Measurements from ENCODE around the gene SYVN1. TPM values are rescaled to one million over a fixed set of nuclear protein-coding genes. Genes with fewer than 3 reads are reported as not detected.
"Not testable (repeated sequence)": the region's sequence is repeated elsewhere in the genome, so short reads cannot be mapped to it uniquely, and the experiment has no call there.

The SYVN1 gene
- total RNA-seq (10 to 100 TPM; 80.6 to 81.1 TPM), total RNA-seq (46.4 to 51.9 reads per million in 2 donors)

- Mint-ChIP-seq H3K4me1 (peaks cover 32% of the 10 kb centered on the region), H3K27ac (peak within 1 kb of the TSS; percentile 100), H3K4me3 (peak within 1 kb of the TSS; percentile 98), H3K27me3 (no peaks in the 10 kb centered on the region), H3K36me3 (ENCODE audit: low read depth) (peaks cover 5% of the 10 kb centered on the region)
- ATAC-seq (peak; percentile 81), DNase-seq (peak; percentile 84 to 87 (median 85))
- no peaks in the 10 kb centered on the region for H3K9me3 ChIP-seq (ENCODE audit: control insufficient read depth, low read length, poor library complexity, severe bottlenecking)
Observed at GRCh38 chr11:65134240-65134951, at the start of gene SYVN1. Gene SYVN1, minus strand, starts transcription at chr11:65134519. Its CDS starts 918 bp downstream, at chr11:65133601.

- peaks cover 6% of the 10 kb centered on the region for H3K36me3 Mint-ChIP-seq (ENCODE audit: low read depth)
- no peak overlapping the region for H3K27ac Mint-ChIP-seq
- peak overlapping the region; percentile 41 for H3K4me3 Mint-ChIP-seq
- no peaks in the 10 kb centered on the region for H3K9me3 ChIP-seq (ENCODE audit: control insufficient read depth, low read length, poor library complexity, severe bottlenecking)
- peaks cover 26% of the 10 kb centered on the region for H3K4me1 Mint-ChIP-seq
- no peak for DNase-seq
- no peaks in the 10 kb centered on the region for H3K27me3 Mint-ChIP-seq
- no peak for ATAC-seq
Observed at GRCh38 chr11:65183201-65183891, 49.0 kb upstream of the SYVN1 start.

- Mint-ChIP-seq H3K4me3 (peak overlapping the region; percentile 97), H3K27me3 (no peaks in the 10 kb centered on the region), H3K36me3 (ENCODE audit: low read depth) (peaks cover 6% of the 10 kb centered on the region), H3K27ac (no peak overlapping the region), H3K4me1 (peaks cover 28% of the 10 kb centered on the region)
- no peak for DNase-seq
- no peak for ATAC-seq
- no peaks in the 10 kb centered on the region for H3K9me3 ChIP-seq (ENCODE audit: control insufficient read depth, low read length, poor library complexity, severe bottlenecking)
Observed at GRCh38 chr11:65182258-65183170, 48.2 kb upstream of the SYVN1 start.

GRCh38 chr11:65181569-65182257, 47.4 kb upstream of the SYVN1 start, which contains the start of gene CAPN1:
Gene CAPN1, plus strand, starts transcription at chr11:65181928. Its CDS starts 774 bp downstream, at chr11:65182702.
- Mint-ChIP-seq H3K27ac (no peak within 1 kb of the TSS), H3K4me1 (peaks cover 28% of the 10 kb centered on the region), H3K27me3 (no peaks in the 10 kb centered on the region), H3K36me3 (ENCODE audit: low read depth) (peaks cover 5% of the 10 kb centered on the region), H3K4me3 (peak within 1 kb of the TSS; percentile 97)
- DNase-seq (peak; percentile 43 to 72 (median 55)), ATAC-seq (peak; percentile 77)
- H3K9me3 ChIP-seq (ENCODE audit: control insufficient read depth, low read length, poor library complexity, severe bottlenecking), result no peaks in the 10 kb centered on the region

GRCh38 chr11:65180877-65181568, 46.7 kb upstream of the SYVN1 start:
- no peaks in the 10 kb centered on the region for H3K9me3 ChIP-seq (ENCODE audit: control insufficient read depth, low read length, poor library complexity, severe bottlenecking)
- ATAC-seq, result peak; percentile 81
- Mint-ChIP-seq H3K27ac (no peak overlapping the region), H3K27me3 (no peaks in the 10 kb centered on the region), H3K36me3 (ENCODE audit: low read depth) (no peaks in the 10 kb centered on the region), H3K4me1 (peaks cover 24% of the 10 kb centered on the region), H3K4me3 (peak overlapping the region; percentile 97)
- DNase-seq, result peak; percentile 44 to 56 (median 50)

GRCh38 chr11:65174571-65175010, 40.3 kb upstream of the SYVN1 start:
- not testable (repeated sequence) for H3K27ac Mint-ChIP-seq; DNase-seq; H3K4me3 Mint-ChIP-seq; H3K27me3 Mint-ChIP-seq; H3K9me3 ChIP-seq (ENCODE audit: control insufficient read depth, low read length, poor library complexity, severe bottlenecking); H3K4me1 Mint-ChIP-seq; ATAC-seq; H3K36me3 Mint-ChIP-seq (ENCODE audit: low read depth)

GRCh38 chr11:65172600-65172999, 38.3 kb upstream of the SYVN1 start:
- DNase-seq (no peak), ATAC-seq (no peak)
- Mint-ChIP-seq H3K36me3 (ENCODE audit: low read depth) (no peaks in the 10 kb centered on the region), H3K27me3 (no peaks in the 10 kb centered on the region), H3K4me1 (peaks cover 4% of the 10 kb centered on the region), H3K27ac (no peak overlapping the region), H3K4me3 (no peak overlapping the region)
- H3K9me3 ChIP-seq (ENCODE audit: control insufficient read depth, low read length, poor library complexity, severe bottlenecking), result no peaks in the 10 kb centered on the region

- H3K4me3 Mint-ChIP-seq, result no peak within 1 kb of the TSS
- no peak for DNase-seq
- H3K36me3 Mint-ChIP-seq (ENCODE audit: low read depth), result no peaks in the 10 kb centered on the region
- H3K4me1 Mint-ChIP-seq, result peaks cover 4% of the 10 kb centered on the region
- no peaks in the 10 kb centered on the region for H3K27me3 Mint-ChIP-seq
- H3K27ac Mint-ChIP-seq, result no peak within 1 kb of the TSS
- ATAC-seq, result no peak
- H3K9me3 ChIP-seq (ENCODE audit: control insufficient read depth, low read length, poor library complexity, severe bottlenecking), result no peaks in the 10 kb centered on the region
Observed at GRCh38 chr11:65170058-65170534, 35.8 kb upstream of the SYVN1 start, which contains the start of gene SPDYC. Gene SPDYC, plus strand, starts transcription at chr11:65170233. Its CDS starts 1,125 bp downstream, at chr11:65171358.

- H3K9me3 ChIP-seq (ENCODE audit: control insufficient read depth, low read length, poor library complexity, severe bottlenecking), result no peaks in the 10 kb centered on the region
- Mint-ChIP-seq H3K27me3 (no peaks in the 10 kb centered on the region), H3K4me1 (peaks cover 4% of the 10 kb centered on the region), H3K36me3 (ENCODE audit: low read depth) (no peaks in the 10 kb centered on the region), H3K4me3 (no peak overlapping the region), H3K27ac (no peak overlapping the region)
- ATAC-seq (no peak), DNase-seq (no peak)
Observed at GRCh38 chr11:65169164-65169641, 34.9 kb upstream of the SYVN1 start.

- ATAC-seq (no peak), DNase-seq (no peak)
- no peaks in the 10 kb centered on the region for H3K27me3 Mint-ChIP-seq
- no peak overlapping the region for H3K27ac Mint-ChIP-seq
- no peaks in the 10 kb centered on the region for H3K36me3 Mint-ChIP-seq (ENCODE audit: low read depth)
- H3K4me1 Mint-ChIP-seq, result peaks cover 4% of the 10 kb centered on the region
- H3K4me3 Mint-ChIP-seq, result no peak overlapping the region
- H3K9me3 ChIP-seq (ENCODE audit: control insufficient read depth, low read length, poor library complexity, severe bottlenecking), result no peaks in the 10 kb centered on the region
Observed at GRCh38 chr11:65167656-65168055, 33.3 kb upstream of the SYVN1 start.

GRCh38 chr11:65166893-65167292, 32.6 kb upstream of the SYVN1 start:
- no peaks in the 10 kb centered on the region for H3K27me3 Mint-ChIP-seq
- no peak overlapping the region for H3K4me3 Mint-ChIP-seq
- no peak for DNase-seq
- no peaks in the 10 kb centered on the region for H3K36me3 Mint-ChIP-seq (ENCODE audit: low read depth)
- no peaks in the 10 kb centered on the region for H3K9me3 ChIP-seq (ENCODE audit: control insufficient read depth, low read length, poor library complexity, severe bottlenecking)
- no peak for ATAC-seq
- no peak overlapping the region for H3K27ac Mint-ChIP-seq
- peaks cover 4% of the 10 kb centered on the region for H3K4me1 Mint-ChIP-seq
